ENCODE measurements around the gene RNASE12. TPM values are rescaled to one million over a fixed set of nuclear protein-coding genes. Genes with fewer than 3 reads are reported as not detected.

Gene RNASE12
- polyA plus RNA-seq, 1 donor from 2014 or later, result not detected

GRCh38 chr14:20557212-20557542 is 34.0 kb downstream of the RNASE12 start:
- H2AFZ ChIP-seq (ENCODE audit: low read depth, low read length), result no peak overlapping the region
- no peaks in the 10 kb centered on the region for H4K20me1 ChIP-seq (ENCODE audit: insufficient read depth)
- H3K4me2 ChIP-seq (ENCODE audit: low read length), result no peak overlapping the region
- no peaks in the 10 kb centered on the region for H3K27me3 ChIP-seq (ENCODE audit: insufficient read depth, low read depth, low read length)
- no peaks in the 10 kb centered on the region for H3K9me3 ChIP-seq (ENCODE audit: low read length)
- no peaks in the 10 kb centered on the region for H3K9me2 ChIP-seq (ENCODE audit: insufficient read depth, low read length)
- H3F3A ChIP-seq (ENCODE audit: insufficient read depth, low read length, poor library complexity, severe bottlenecking), result no peaks in the 10 kb centered on the region
- no peak overlapping the region for H3K4me3 ChIP-seq (ENCODE audit: low read length)
- no peak overlapping the region for H3K27ac ChIP-seq (ENCODE audit: low read length)
- H3K9ac ChIP-seq (ENCODE audit: low read length), result no peak overlapping the region
- H3K79me2 ChIP-seq (replicated peaks; ENCODE audit: insufficient read depth, low read length), result no peaks in the 10 kb centered on the region
- H3K36me3 ChIP-seq (ENCODE audit: insufficient read depth, low read length), result no peaks in the 10 kb centered on the region
- TF ChIP-seq MXI1 (conservative IDR thresholded peaks at IDR 0.05; ENCODE audit: poor library complexity, severe bottlenecking) (no peak), SMC3 (conservative IDR thresholded peaks at IDR 0.05; ENCODE audit: poor library complexity) (no peak), TAF1 (IDR thresholded peaks at IDR 0.05; ENCODE audit: low read depth) (no peak), POLR2AphosphoS5 (IDR thresholded peaks at IDR 0.05) (no peak), CTCF (IDR thresholded peaks at IDR 0.05; ENCODE audit: poor library complexity, severe bottlenecking) (no peak)

- Histone ChIP-seq H2AFZ (ENCODE audit: low read depth, low read length) (no peak overlapping the region), H3K36me3 (ENCODE audit: insufficient read depth, low read length) (no peaks in the 10 kb centered on the region), H3K79me2 (replicated peaks; ENCODE audit: insufficient read depth, low read length) (no peaks in the 10 kb centered on the region), H3K27ac (ENCODE audit: low read length) (no peak overlapping the region), H3K4me2 (ENCODE audit: low read length) (no peak overlapping the region), H3K4me3 (ENCODE audit: low read length) (no peak overlapping the region), H3K9me3 (ENCODE audit: low read length) (no peaks in the 10 kb centered on the region), H3F3A (ENCODE audit: insufficient read depth, low read length, poor library complexity, severe bottlenecking) (no peaks in the 10 kb centered on the region), H4K20me1 (ENCODE audit: insufficient read depth) (no peaks in the 10 kb centered on the region), H3K9me2 (ENCODE audit: insufficient read depth, low read length) (no peaks in the 10 kb centered on the region), H3K9ac (ENCODE audit: low read length) (no peak overlapping the region), H3K27me3 (ENCODE audit: insufficient read depth, low read depth, low read length) (no peaks in the 10 kb centered on the region)
- TF ChIP-seq EP300 (conservative IDR thresholded peaks at IDR 0.05; ENCODE audit: poor library complexity, severe bottlenecking) (no peak), REST (IDR thresholded peaks at IDR 0.05; ENCODE audit: borderline replicate concordance) (no peak), RAD21 (conservative IDR thresholded peaks at IDR 0.05) (no peak), CTCF (IDR thresholded peaks at IDR 0.05; ENCODE audit: poor library complexity, severe bottlenecking) (no peak), POLR2AphosphoS5 (IDR thresholded peaks at IDR 0.05) (no peak), EZH2 (IDR thresholded peaks at IDR 0.05; ENCODE audit: borderline replicate concordance, insufficient read depth, low read length, poor library complexity, severe bottlenecking) (no peak), TAF1 (IDR thresholded peaks at IDR 0.05; ENCODE audit: low read depth) (no peak), MXI1 (conservative IDR thresholded peaks at IDR 0.05; ENCODE audit: poor library complexity, severe bottlenecking) (no peak), SMC3 (conservative IDR thresholded peaks at IDR 0.05; ENCODE audit: poor library complexity) (no peak)
These were observed 34.5 kb downstream of the RNASE12 start for GRCh38 chr14:20556500-20557211.
